ENCODE results near the gene ZNF830.
A peak's percentile ranks its signal among the peaks of the same experiment; 100 is the strongest.
"Not testable (repeated sequence)": the region's sequence is repeated elsewhere in the genome, so short reads cannot be mapped to it uniquely, and the experiment has no call there.

ZNF830 gene

GRCh38 chr17:34961093-34961911, at the start of gene ZNF830, which contains the start of gene CCT6B:
Gene ZNF830, plus strand, starts transcription at chr17:34961540. Its CDS starts 27 bp downstream, at chr17:34961567.
Gene CCT6B, minus strand, starts transcription at chr17:34961460. Its CDS starts 67 bp downstream, at chr17:34961393.
- DNase-seq = peak; percentile 72

GRCh38 chr17:34913001-34913400, 48.3 kb upstream of the ZNF830 start:
- no peak for DNase-seq

- DNase-seq = no peak
These were observed 45.2 kb upstream of the ZNF830 start for GRCh38 chr17:34916120-34916519.

GRCh38 chr17:34917381-34917780, 44.0 kb upstream of the ZNF830 start:
- DNase-seq = no peak

- no peak for DNase-seq
These were observed 40.7 kb upstream of the ZNF830 start for GRCh38 chr17:34920676-34921075.

- DNase-seq = no peak
These were observed 34.7 kb upstream of the ZNF830 start for GRCh38 chr17:34926661-34927060.

GRCh38 chr17:34930283-34930682, 31.1 kb upstream of the ZNF830 start:
- no peak for DNase-seq

GRCh38 chr17:34950780-34951179, 10.6 kb upstream of the ZNF830 start:
- not testable (repeated sequence) for DNase-seq

GRCh38 chr17:34958438-34958837, 2.9 kb upstream of the ZNF830 start:
- DNase-seq = no peak

GRCh38 chr17:34974179-34974578, 12.8 kb downstream of the ZNF830 start:
- no peak for DNase-seq

- no peak for DNase-seq
These were observed 13.8 kb downstream of the ZNF830 start for GRCh38 chr17:34974794-34975785.

- DNase-seq = no peak
These were observed 17.8 kb downstream of the ZNF830 start for GRCh38 chr17:34979153-34979552.

GRCh38 chr17:34979650-34980352, 18.5 kb downstream of the ZNF830 start:
- no peak for DNase-seq

- peak; percentile 80 for DNase-seq
These were observed 19.0 kb downstream of the ZNF830 start, which contains the start of gene LIG3 for GRCh38 chr17:34980353-34980680. Gene LIG3, plus strand, starts transcription at chr17:34980512. Its CDS starts 2,494 bp downstream, at chr17:34983006.

GRCh38 chr17:34980681-34981537, 19.6 kb downstream of the ZNF830 start:
- DNase-seq = peak; percentile 72

- no peak for DNase-seq
These were observed 20.4 kb downstream of the ZNF830 start for GRCh38 chr17:34981538-34982241.

- no peak for DNase-seq
These were observed 25.9 kb downstream of the ZNF830 start for GRCh38 chr17:34987232-34987631.

GRCh38 chr17:34988644-34989043, 27.3 kb downstream of the ZNF830 start:
- DNase-seq = no peak

GRCh38 chr17:34989473-34989872, 28.1 kb downstream of the ZNF830 start:
- DNase-seq = no peak

GRCh38 chr17:34990921-34991365, 29.6 kb downstream of the ZNF830 start:
- DNase-seq = peak; percentile 37

GRCh38 chr17:34991606-34992005, 30.3 kb downstream of the ZNF830 start:
- no peak for DNase-seq

All from SIG-M5 (cell line).